CD14-positive monocyte (primary cell): ENCODE results near the gene RPUSD3. TPM values are rescaled to one million over a fixed set of nuclear protein-coding genes. Genes with fewer than 3 reads are reported as not detected.
A peak's percentile ranks its signal among the peaks of the same experiment; 100 is the strongest.

Experiments
- DNase-seq, 3 donors: peaks; one replicate each; pipeline ENCODE4 v3.0.0-alpha.2; 2011 to 2022
- H2AFZ ChIP-seq: 2 replicates; pipeline ENCODE4 v1.6.0; 2012; ENCODE audit warnings: mild to moderate bottlenecking, low read depth, low read length, inconsistent platforms; ENCODE audit not compliant: insufficient read depth, poor library complexity, severe bottlenecking
- H3K27ac ChIP-seq, 2 donors: 1 replicate in 1 of 2; 2 replicates in 1 of 2; pipeline ENCODE4 v1.5.1; 2012 to 2013; ENCODE audit warnings: low read length in 2 of 2, control low read depth in 1 of 2, inconsistent platforms in 1 of 2, low read depth in 1 of 2, mild to moderate bottlenecking in 1 of 2
- H3K27me3 ChIP-seq, 2 donors: one replicate each; pipeline versions ENCODE4 v1.6.0 to v1.6.1; 2011 to 2013; ENCODE audit warnings: low read length in 2 of 2; ENCODE audit not compliant: control insufficient read depth in 2 of 2, insufficient read depth in 2 of 2
- H3K36me3 ChIP-seq, 2 donors: replicated peaks in 1 of 2; 1 replicate in 1 of 2; 2 replicates in 1 of 2; pipeline versions ENCODE4 v1.5.1 to v1.6.1; 2012 to 2013; ENCODE audit warnings: low read length in 2 of 2, control low read depth in 1 of 2, inconsistent platforms in 1 of 2, mild to moderate bottlenecking in 1 of 2; ENCODE audit not compliant: insufficient read depth in 2 of 2, control insufficient read depth in 1 of 2
- H3K4me1 ChIP-seq, 2 donors: 1 replicate in 1 of 2; 2 replicates in 1 of 2; pipeline versions ENCODE4 v1.5.1 to v1.6.1; 2012 to 2013; ENCODE audit warnings: low read length in 2 of 2, control low read depth in 1 of 2, inconsistent platforms in 1 of 2, mild to moderate bottlenecking in 1 of 2, moderate library complexity in 1 of 2; ENCODE audit not compliant: insufficient read depth in 2 of 2, control insufficient read depth in 1 of 2
- H3K4me2 ChIP-seq: replicated peaks from 2 replicates; pipeline ENCODE3; 2012; ENCODE audit warnings: low read length, moderate library complexity, mild to moderate bottlenecking; ENCODE audit not compliant: poor library complexity, severe bottlenecking; ENCODE audit errors: extremely low read depth
- H3K4me3 ChIP-seq, 3 experiments: fragments of 200-600 bp in 1 of 3; sonication (generic) in 1 of 3; replicated peaks in 1 of 3; 1 replicate in 2 of 3; 2 replicates in 1 of 3; pipeline ENCODE4 v1.5.1; 2011 to 2013; ENCODE audit warnings: low read length in 3 of 3, mild to moderate bottlenecking in 3 of 3, control low read depth in 2 of 3, low read depth in 2 of 3, inconsistent platforms in 1 of 3, moderate library complexity in 1 of 3
- H3K79me2 ChIP-seq: 2 replicates; pipeline ENCODE4 v1.6.0; 2012; ENCODE audit warnings: mild to moderate bottlenecking, control low read depth, inconsistent platforms, low read length, moderate library complexity; ENCODE audit not compliant: insufficient read depth
- H3K9ac ChIP-seq: 2 replicates; pipeline ENCODE4 v1.6.0; 2017; ENCODE audit warnings: low read length, mild to moderate bottlenecking; ENCODE audit not compliant: insufficient read depth, poor library complexity, severe bottlenecking
- H3K9me3 ChIP-seq, 2 donors: replicated peaks in 1 of 2; 1 replicate in 1 of 2; 2 replicates in 1 of 2; pipeline versions ENCODE4 v1.5.1 to v1.6.1; 2012 to 2013; ENCODE audit warnings: low read length in 2 of 2, control low read depth in 1 of 2; ENCODE audit not compliant: control insufficient read depth in 1 of 2, insufficient read depth in 1 of 2
- H4K20me1 ChIP-seq: 2 replicates; pipeline ENCODE4 v1.6.0; 2012; ENCODE audit warnings: mild to moderate bottlenecking, low read length, control low read depth, moderate library complexity; ENCODE audit not compliant: insufficient read depth
- H3K27ac Mint-ChIP-seq, 7 donors: one replicate each; pipeline ENCODE4 v1.8.0; 2020; ENCODE audit warnings: mild to moderate bottlenecking in 7 of 7, mixed read lengths in 7 of 7, moderate library complexity in 6 of 7, inconsistent platforms in 2 of 7
- H3K27me3 Mint-ChIP-seq, 3 donors: one replicate each; pipeline ENCODE4 v1.8.0; 2021 to 2022; ENCODE audit warnings: low read depth in 3 of 3, mild to moderate bottlenecking in 3 of 3, mixed read lengths in 3 of 3, moderate library complexity in 3 of 3, inconsistent platforms in 1 of 3
- H3K36me3 Mint-ChIP-seq, 2 donors: one replicate each; pipeline ENCODE4 v1.8.0; 2020; ENCODE audit warnings: mixed read lengths in 2 of 2, inconsistent platforms in 1 of 2, mild to moderate bottlenecking in 1 of 2
- H3K4me1 Mint-ChIP-seq: one replicate; pipeline ENCODE4 v1.8.0; 2020; ENCODE audit warnings: mild to moderate bottlenecking, mixed read lengths
- H3K4me3 Mint-ChIP-seq, 2 donors: one replicate each; pipeline ENCODE4 v1.8.0; 2020; ENCODE audit warnings: mild to moderate bottlenecking in 2 of 2, mixed read lengths in 2 of 2, moderate library complexity in 1 of 2
- H3K9me3 Mint-ChIP-seq, 7 donors: one replicate each; pipeline ENCODE4 v1.8.0; 2020 to 2022; ENCODE audit warnings: mixed read lengths in 7 of 7, mild to moderate bottlenecking in 6 of 7, moderate library complexity in 6 of 7, inconsistent platforms in 2 of 7
- WGBS: methylation state at CpG from one replicate; pipeline ENCODE4 v1.1.5; 2013; ENCODE audit warnings: missing lambda C conversion rate; ENCODE audit not compliant: insufficient coverage; 5-methylcytosine and 5-hydroxymethylcytosine counted together
- intact Hi-C, 2 donors: fragments of 100-400 bp; cut with micrococcal nuclease; formaldehyde crosslinking; loops; one replicate each; pipeline versions ENCODE4 v1.15.0 to v1.15.1; 2023
- polyA plus RNA-seq, 3 donors: library from polyadenylated mRNA; depleted of rRNA in 1 of 3; unstranded in 2 of 3; stranded (reverse) in 1 of 3; fragments of 300-500 nt in 2 of 3; fragments of >200 nt in 1 of 3; fragmentation: Illumina TruSeq in 2 of 3; gene quantifications; 1 replicate in 2 of 3; 2 replicates in 1 of 3; pipeline ENCODE4 v1.2.3, GENCODE V29; 2012 to 2021
- TF ChIP-seq, protein P1 (sequence below): fragments of 200-600 bp; IDR thresholded peaks from one replicate; pipeline ENCODE4 v1.8.0; 2022; ENCODE audit warnings: antibody characterized with exemption, mild to moderate bottlenecking

RPUSD3 gene
- polyA plus RNA-seq, 3 donors = 42.6 to 51.5 (median 43.4) TPM

DNA sequence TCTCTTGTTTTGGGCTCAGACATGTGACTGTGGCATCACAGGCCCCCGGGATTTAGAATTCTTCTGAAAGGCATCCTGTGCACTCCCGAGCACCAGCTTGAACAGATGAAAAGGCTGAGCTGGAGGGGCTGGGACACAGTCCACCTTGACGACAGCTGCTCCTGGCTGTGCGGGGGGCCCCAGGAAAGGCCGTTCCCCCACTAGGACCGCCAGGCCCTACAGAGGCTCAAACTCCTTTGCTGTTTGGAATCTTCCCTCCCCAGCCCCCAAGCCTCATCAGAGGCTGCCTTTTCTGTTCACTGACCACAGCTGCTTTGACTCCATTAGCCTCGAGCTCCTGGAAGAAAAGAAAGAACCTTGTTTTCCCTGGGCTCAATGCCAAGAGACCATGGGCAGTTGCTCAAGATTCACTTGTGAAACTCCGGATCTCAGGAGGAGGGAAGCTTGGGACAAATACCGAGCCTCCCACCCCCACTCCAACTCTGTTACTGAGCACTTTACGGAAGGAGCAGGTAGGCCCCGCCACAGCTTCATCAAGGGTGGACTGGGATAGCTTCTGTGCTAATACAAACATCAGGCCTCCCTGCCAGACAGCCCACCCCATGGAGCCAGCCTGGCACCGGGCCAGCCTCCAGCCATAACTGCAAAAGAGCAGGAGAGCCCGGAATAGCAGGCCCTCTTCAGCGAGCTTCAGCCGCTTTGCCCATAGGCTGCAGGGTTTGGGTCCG is 20.6 kb upstream of the RPUSD3 start:
- intact Hi-C loops = no loop called here
- H3K27ac Mint-ChIP-seq = peak overlapping the region in 6 of 7 donors; percentile 70 to 82 (median 76)
- TF ChIP-seq, protein P1, sequence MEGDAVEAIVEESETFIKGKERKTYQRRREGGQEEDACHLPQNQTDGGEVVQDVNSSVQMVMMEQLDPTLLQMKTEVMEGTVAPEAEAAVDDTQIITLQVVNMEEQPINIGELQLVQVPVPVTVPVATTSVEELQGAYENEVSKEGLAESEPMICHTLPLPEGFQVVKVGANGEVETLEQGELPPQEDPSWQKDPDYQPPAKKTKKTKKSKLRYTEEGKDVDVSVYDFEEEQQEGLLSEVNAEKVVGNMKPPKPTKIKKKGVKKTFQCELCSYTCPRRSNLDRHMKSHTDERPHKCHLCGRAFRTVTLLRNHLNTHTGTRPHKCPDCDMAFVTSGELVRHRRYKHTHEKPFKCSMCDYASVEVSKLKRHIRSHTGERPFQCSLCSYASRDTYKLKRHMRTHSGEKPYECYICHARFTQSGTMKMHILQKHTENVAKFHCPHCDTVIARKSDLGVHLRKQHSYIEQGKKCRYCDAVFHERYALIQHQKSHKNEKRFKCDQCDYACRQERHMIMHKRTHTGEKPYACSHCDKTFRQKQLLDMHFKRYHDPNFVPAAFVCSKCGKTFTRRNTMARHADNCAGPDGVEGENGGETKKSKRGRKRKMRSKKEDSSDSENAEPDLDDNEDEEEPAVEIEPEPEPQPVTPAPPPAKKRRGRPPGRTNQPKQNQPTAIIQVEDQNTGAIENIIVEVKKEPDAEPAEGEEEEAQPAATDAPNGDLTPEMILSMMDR = no peak

DNA sequence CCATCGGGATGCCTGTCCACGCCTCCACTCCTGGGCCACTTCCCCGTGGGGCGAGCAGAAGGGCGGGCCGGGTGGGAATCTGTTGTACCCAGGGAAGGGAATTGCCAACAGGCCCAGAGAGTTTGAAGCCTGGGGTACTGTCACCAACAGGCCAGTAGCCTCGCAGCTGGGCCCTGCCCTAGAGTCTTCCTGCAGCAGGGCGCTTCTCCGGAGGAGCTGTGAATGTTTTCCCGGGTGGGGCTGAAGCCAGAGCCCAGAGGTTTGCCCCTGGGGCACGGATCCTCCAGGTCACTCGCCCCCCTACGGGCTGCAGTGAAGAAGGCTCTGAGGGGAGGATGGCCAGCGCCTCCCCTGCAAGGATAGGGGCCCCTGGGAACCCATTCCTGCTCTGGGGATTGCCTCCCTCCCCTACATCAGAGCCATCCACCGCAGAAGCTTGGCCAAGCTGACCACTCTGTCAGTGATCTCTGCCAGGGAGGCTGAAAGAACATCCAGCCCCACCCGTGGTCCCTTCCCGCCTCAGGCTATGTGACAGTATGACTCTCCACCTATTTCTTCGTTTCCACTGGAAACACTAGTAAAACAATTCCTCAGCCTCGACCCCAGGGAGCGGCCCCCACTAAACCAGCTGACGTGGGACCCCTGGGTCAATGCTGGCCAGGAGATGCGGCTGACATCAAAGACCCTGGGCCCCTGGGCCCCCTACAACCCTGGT is 19.4 kb upstream of the RPUSD3 start:
- Mint-ChIP-seq H3K4me1 (peaks cover 25% of the 10 kb centered on the region), H3K4me3 (peak overlapping the region; percentile 52 to 81), H3K9me3 (peaks cover 0 to 2% (median 0%) of the 10 kb centered on the region in 7 donors), H3K36me3 (no peaks in the 10 kb centered on the region), H3K27ac (no peak overlapping the region), H3K27me3 (peaks cover 2 to 6% (median 6%) of the 10 kb centered on the region in 3 donors)
- TF ChIP-seq, protein P1 = no peak
- H3K27ac ChIP-seq = no peak overlapping the region
- 72% methylated on average over 16 of the region's 22 CpGs for WGBS
- intact Hi-C loops = no loop called here
- no peaks in the 10 kb centered on the region for H3K36me3 ChIP-seq
- H3K4me2 ChIP-seq = peak overlapping the region; percentile 83
- H3K4me1 ChIP-seq = peaks cover 30 to 33% of the 10 kb centered on the region in 2 donors
- H3K79me2 ChIP-seq = no peaks in the 10 kb centered on the region
- H4K20me1 ChIP-seq = no peaks in the 10 kb centered on the region
- H3K9me3 ChIP-seq = no peaks in the 10 kb centered on the region
- H3K4me3 ChIP-seq = peak overlapping the region; percentile 32 to 73 (median 42)
- H3K27me3 ChIP-seq = no peaks in the 10 kb centered on the region
- H3K9ac ChIP-seq = peak overlapping the region; percentile 71
- peak overlapping the region; percentile 91 for H2AFZ ChIP-seq
- no peak for DNase-seq

More for the DNA sequence above, 20.6 kb upstream of the RPUSD3 start:
- peak overlapping the region; percentile 57 for H3K4me2 ChIP-seq
- peak overlapping the region; percentile 53 to 58 for H3K27ac ChIP-seq
- peak overlapping the region; percentile 77 for H2AFZ ChIP-seq
- H4K20me1 ChIP-seq = no peaks in the 10 kb centered on the region
- no peaks in the 10 kb centered on the region for H3K36me3 ChIP-seq
- Mint-ChIP-seq H3K4me3 (peak overlapping the region; percentile 65 to 81), H3K27me3 (peaks cover 2 to 9% (median 7%) of the 10 kb centered on the region in 3 donors), H3K9me3 (no peaks in the 10 kb centered on the region), H3K4me1 (peaks cover 27% of the 10 kb centered on the region), H3K36me3 (no peaks in the 10 kb centered on the region)
- H3K9me3 ChIP-seq = no peaks in the 10 kb centered on the region
- H3K9ac ChIP-seq = peak overlapping the region; percentile 43
- no peaks in the 10 kb centered on the region for H3K27me3 ChIP-seq
- H3K4me1 ChIP-seq = peaks cover 30 to 33% of the 10 kb centered on the region in 2 donors
- peak in 2 of 3 donors; percentile 40 to 46 for DNase-seq
- WGBS = 36% methylated on average over 11 of the region's 16 CpGs
- peak overlapping the region in 2 of 3 experiments; percentile 5 to 60 for H3K4me3 ChIP-seq
- no peaks in the 10 kb centered on the region for H3K79me2 ChIP-seq
